ENCODE measurements around the gene LRRC74B. TPM values are rescaled to one million over a fixed set of nuclear protein-coding genes. Genes with fewer than 3 reads are reported as not detected.

Gene LRRC74B
- total and polyA plus RNA-seq, 2 of the 4 experiments (the other 2 are of a cell fraction), result not detected

DNA sequence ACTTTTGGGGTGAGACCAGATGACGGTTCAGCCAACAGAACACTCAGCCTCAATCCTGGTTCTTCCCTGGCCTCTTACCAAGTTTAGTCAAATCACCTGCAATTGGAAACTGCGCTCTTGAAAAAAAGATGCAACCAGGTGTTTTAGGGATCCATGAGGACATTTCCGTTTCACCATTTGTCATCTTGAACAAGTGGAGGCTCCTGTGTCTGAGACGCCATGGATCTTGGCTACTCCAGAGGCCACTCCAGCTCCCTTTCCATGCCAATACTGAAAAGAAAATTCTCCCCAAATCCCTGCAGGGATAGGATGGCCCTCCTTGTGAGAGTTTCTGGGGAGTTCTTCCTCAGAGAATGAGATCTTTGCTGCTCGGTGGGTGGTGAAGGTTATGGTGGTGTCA, 27.7 kb downstream of the LRRC74B start:
- no peak overlapping the region for H3K4ac ChIP-seq (ENCODE audit: low read depth, low read length)
- H2BK20ac ChIP-seq (ENCODE audit: low read depth, low read length), result no peak overlapping the region
- dilution Hi-C loops (cut with HindIII; ENCODE audit: low sequenced_read_pairs, unreplicated experiment), result no loop called here
- H4K20me1 ChIP-seq (ENCODE audit: insufficient read depth, low read length), result no peaks in the 10 kb centered on the region
- H3K18ac ChIP-seq (ENCODE audit: low read depth, low read length), result no peak overlapping the region
- no peak overlapping the region for H3K56ac ChIP-seq (ENCODE audit: extremely low read depth, insufficient read depth, low read length)
- H2BK120ac ChIP-seq (ENCODE audit: low read depth, low read length), result no peak overlapping the region
- H2BK15ac ChIP-seq (ENCODE audit: low read depth, low read length), result no peak overlapping the region
- POLR2A ChIA-PET (ENCODE audit: unreplicated experiment), result no interaction called here
- H4K5ac ChIP-seq (ENCODE audit: low read depth, low read length), result no peak overlapping the region
- in situ Hi-C loops (cut with MboI; ENCODE audit: low sequenced_read_pairs), result no loop called here
- no peak overlapping the region for H2AFZ ChIP-seq (replicated peaks; ENCODE audit: low read length, poor library complexity)
- CTCF ChIA-PET, result interaction anchor here (1.2 kb wide), 1 partner anchor 10 kb away, joined by 3 read pairs; no protein-coding TSS in a partner anchor
- DNase-seq, result no peak
- H3K9ac ChIP-seq (ENCODE audit: low read depth, low read length), result no peak overlapping the region
- H4K91ac ChIP-seq (ENCODE audit: insufficient read depth, low read depth, low read length), result no peak overlapping the region
- no peaks in the 10 kb centered on the region for H3K36me3 ChIP-seq (ENCODE audit: control insufficient read depth, insufficient read depth, low read length)
- H3K14ac ChIP-seq (replicated peaks; ENCODE audit: low read depth, low read length), result no peak overlapping the region
- TF ChIP-seq CHD1 (IDR thresholded peaks at IDR 0.05; ENCODE audit: low read depth, low read length) (no peak), POLR2A (IDR thresholded peaks at IDR 0.05; ENCODE audit: low read depth, low read length) (no peak)
- H4K8ac ChIP-seq (ENCODE audit: low read depth in 2 of 2, low read length in 2 of 2), result no peak overlapping the region
- BruUV-seq (replicated peaks), result no TSS peak
- H3K9me3 ChIP-seq (ENCODE audit: control insufficient read depth, insufficient read depth, low read length), result peaks cover 10% of the 10 kb centered on the region; the same call in 1 of the 2 replicates
- peaks cover 5% of the 10 kb centered on the region; the same call in 1 of the 2 replicates for H3K9me1 ChIP-seq (ENCODE audit: insufficient read depth, low read length)
- no peak overlapping the region; the same call in 1 of the 2 replicates for H3K23ac ChIP-seq (ENCODE audit: low read depth, low read length)
- no peak overlapping the region for H3K4me3 ChIP-seq (ENCODE audit: insufficient read depth, low read depth, low read length)
- H3K4me2 ChIP-seq (ENCODE audit: low read depth, low read length), result no peak overlapping the region
- intact Hi-C loops (cut with micrococcal nuclease), result no loop called here
- peaks cover 3% of the 10 kb centered on the region for H3K4me1 ChIP-seq (ENCODE audit: control insufficient read depth, insufficient read depth, low read length)
- H3K27me3 ChIP-seq (ENCODE audit: control insufficient read depth, insufficient read depth, low read length), result peaks cover 17% of the 10 kb centered on the region; the same call in 1 of the 2 replicates
- ATAC-seq (ENCODE audit: low read depth), result no peak
- no peaks in the 10 kb centered on the region for H3K79me1 ChIP-seq (ENCODE audit: low read depth in 1 of 2, low read length in 2 of 2)
- H3K27ac ChIP-seq (ENCODE audit: insufficient read depth, low read length), result no peak overlapping the region
- H2AK5ac ChIP-seq (ENCODE audit: low read depth, low read length), result no peak overlapping the region
- no peak overlapping the region for H2BK5ac ChIP-seq (ENCODE audit: low read depth, low read length, poor library complexity, severe bottlenecking)
- no peak overlapping the region for H2AK9ac ChIP-seq (replicated peaks; ENCODE audit: low read depth, low read length, poor library complexity)
- WGBS, 2 experiments (ENCODE audit: extremely low coverage in 2 of 2, insufficient read length in 1 of 2), result no CpG with 5 or more reads among the region's 5 CpGs

Measured in IMR-90 (cell line).